ENCODE results near the gene ARSA. TPM values are rescaled to one million over a fixed set of nuclear protein-coding genes. Genes with fewer than 3 reads are reported as not detected.

ARSA gene
- total and polyA plus RNA-seq, 7 donors: 10.8 to 56.9 (median 24.8) TPM

GRCh38 chr22:50674606-50675552 is 46.9 kb upstream of the ARSA start:
- no peaks in the 10 kb centered on the region for H3K9me3 ChIP-seq
- peaks cover 0 to 18% (median 15%) of the 10 kb centered on the region in 4 donors for H3K4me1 ChIP-seq
- intact Hi-C loops (cut with DNase I): no loop called here
- peak overlapping the region in 3 of 4 donors; percentile 28 to 44 (median 41) for H3K4me3 ChIP-seq
- no peak overlapping the region for H3K27ac ChIP-seq
- DNase-seq: no peak
- no peaks in the 10 kb centered on the region for H3K36me3 ChIP-seq
- 2 to 5% methylated on average over 105 of the region's 105 CpGs for WGBS, 2 donors
- no peak for TF ChIP-seq CTCF (IDR thresholded peaks at IDR 0.05)
- no peak for TF ChIP-seq POLR2AphosphoS5 (IDR thresholded peaks at IDR 0.05)
- TF ChIP-seq EP300 (IDR thresholded peaks at IDR 0.05): no peak
- TF ChIP-seq POLR2A (IDR thresholded peaks at IDR 0.05): no peak
- H3K27me3 ChIP-seq: peaks cover 22 to 62% (median 39%) of the 10 kb centered on the region in 3 donors

GRCh38 chr22:50674130-50674500 is 46.2 kb upstream of the ARSA start:
- H3K4me3 ChIP-seq: peak overlapping the region; percentile 11 to 41 (median 33)
- peak overlapping the region in 3 of 4 donors; percentile 5 to 50 (median 47) for H3K27ac ChIP-seq
- peaks cover 22 to 64% (median 39%) of the 10 kb centered on the region in 3 donors for H3K27me3 ChIP-seq
- intact Hi-C loops (cut with DNase I): no loop called here
- 1 to 2% methylated on average over 43 of the region's 43 CpGs for WGBS, 2 donors
- no peak for TF ChIP-seq EP300 (IDR thresholded peaks at IDR 0.05)
- TF ChIP-seq CTCF (IDR thresholded peaks at IDR 0.05): no peak
- no peak for TF ChIP-seq POLR2A (IDR thresholded peaks at IDR 0.05)
- TF ChIP-seq POLR2AphosphoS5 (IDR thresholded peaks at IDR 0.05): no peak
- H3K36me3 ChIP-seq: no peaks in the 10 kb centered on the region
- H3K4me1 ChIP-seq: peaks cover 0 to 18% (median 15%) of the 10 kb centered on the region in 4 donors
- H3K9me3 ChIP-seq: no peaks in the 10 kb centered on the region
- no peak for DNase-seq

- Histone ChIP-seq H3K4me3 (peak overlapping the region; percentile 11 to 41 (median 33)), H3K36me3 (no peaks in the 10 kb centered on the region), H3K4me1 (peaks cover 0 to 18% (median 15%) of the 10 kb centered on the region in 4 donors), H3K9me3 (no peaks in the 10 kb centered on the region), H3K27ac (peak overlapping the region; percentile 22 to 50 (median 45)), H3K27me3 (peaks cover 22 to 69% (median 41%) of the 10 kb centered on the region in 3 donors)
- TF ChIP-seq POLR2AphosphoS5 (IDR thresholded peaks at IDR 0.05) (no peak), CTCF (IDR thresholded peaks at IDR 0.05) (no peak), POLR2A (IDR thresholded peaks at IDR 0.05) (no peak), EP300 (IDR thresholded peaks at IDR 0.05) (no peak)
- 3 to 9% methylated on average over 69 of the region's 69 CpGs for WGBS, 2 donors
- intact Hi-C loops (cut with DNase I): no loop called here
- DNase-seq: no peak
Observed at GRCh38 chr22:50673231-50674129, 45.5 kb upstream of the ARSA start.

- Histone ChIP-seq H3K4me3 (peak within 1 kb of the TSS; percentile 11 to 41 (median 33)), H3K27me3 (peaks cover 22 to 75% (median 43%) of the 10 kb centered on the region in 3 donors), H3K9me3 (no peaks in the 10 kb centered on the region), H3K4me1 (peaks cover 0 to 18% (median 15%) of the 10 kb centered on the region in 4 donors), H3K36me3 (no peaks in the 10 kb centered on the region), H3K27ac (peak within 1 kb of the TSS; percentile 22 to 64 (median 46))
- intact Hi-C loops (cut with DNase I): no loop called here
- peak; percentile 77 for DNase-seq
- WGBS, 2 donors: 27 to 45% methylated on average over 23 of the region's 23 CpGs
- no peak for TF ChIP-seq POLR2A (IDR thresholded peaks at IDR 0.05)
- peak in 3 of 4 donors; percentile 41 to 67 (median 49) for TF ChIP-seq POLR2AphosphoS5 (IDR thresholded peaks at IDR 0.05)
Observed at GRCh38 chr22:50672471-50673230, 44.7 kb upstream of the ARSA start, which contains the start of gene SHANK3. TSS of gene SHANK3 (plus strand) at chr22:50672823.

Data from sigmoid colon (tissue), 7 donors.